GM12864 (cell line): ENCODE results near the gene TMEM169.

Source experiments
- DNase-seq: peaks from one replicate; pipeline ENCODE4 v3.0.0-alpha.2; 2011; ENCODE audit warnings: low read depth
- H3K4me3 ChIP-seq: 2 replicates; pipeline ENCODE4 v1.5.1; 2011; ENCODE audit warnings: mild to moderate bottlenecking, low read depth, low read length, control low read depth
- CTCF ChIP-seq: IDR thresholded peaks from 2 replicates; pipeline ENCODE4 v1.5.1; 2011; ENCODE audit warnings: low read depth, mild to moderate bottlenecking, moderate library complexity, low read length, control low read depth, inconsistent platforms; ENCODE audit errors: missing control alignments

The TMEM169 gene

DNA sequence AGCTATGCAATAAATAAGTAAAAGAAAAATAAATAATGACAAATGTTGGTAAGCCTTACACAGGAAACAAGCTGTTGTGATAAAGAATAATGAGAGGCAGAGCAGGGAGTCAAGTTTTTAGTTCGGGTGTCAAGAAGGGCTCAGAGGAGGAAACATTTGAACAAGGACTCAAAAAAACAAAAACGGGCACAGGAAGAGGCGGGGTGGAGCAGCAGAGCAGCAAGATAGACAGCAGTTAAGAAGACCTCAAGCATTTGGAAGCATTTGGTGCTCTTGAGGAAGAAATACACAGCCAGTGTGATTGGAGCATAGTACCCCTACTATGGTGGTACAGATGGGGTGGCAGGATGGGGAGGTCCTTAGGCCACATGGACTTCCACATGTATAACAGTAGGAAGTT is 2.8 kb downstream of the TMEM169 start:
- TF ChIP-seq CTCF: no peak
- H3K4me3 ChIP-seq: no peak overlapping the region
- DNase-seq: no peak

GRCh38 chr2:216086207-216086893 is 4.6 kb downstream of the TMEM169 start:
- no peak for TF ChIP-seq CTCF
- no peak overlapping the region for H3K4me3 ChIP-seq
- DNase-seq: no peak

DNA sequence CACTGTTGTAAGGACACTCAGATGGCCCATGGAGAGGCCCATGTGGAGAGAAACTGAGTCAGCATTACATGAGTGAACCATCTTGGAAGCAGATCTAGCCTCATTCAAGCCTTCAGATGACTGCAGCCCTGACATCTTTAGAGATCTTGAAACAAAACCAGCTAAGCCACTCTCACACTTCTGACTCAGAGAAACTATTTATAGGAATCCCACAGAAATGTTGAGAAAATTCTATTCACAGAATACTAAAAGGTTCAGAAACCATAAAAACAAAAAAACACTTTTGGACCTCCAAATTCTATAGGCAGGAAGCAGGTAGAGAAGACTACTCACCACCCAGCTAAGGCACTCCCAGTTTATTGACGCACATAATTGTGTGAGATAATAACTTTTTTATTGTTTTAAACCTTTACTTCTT is 8.7 kb downstream of the TMEM169 start:
- no peak for DNase-seq
- no peak for TF ChIP-seq CTCF
- no peak overlapping the region for H3K4me3 ChIP-seq

DNA sequence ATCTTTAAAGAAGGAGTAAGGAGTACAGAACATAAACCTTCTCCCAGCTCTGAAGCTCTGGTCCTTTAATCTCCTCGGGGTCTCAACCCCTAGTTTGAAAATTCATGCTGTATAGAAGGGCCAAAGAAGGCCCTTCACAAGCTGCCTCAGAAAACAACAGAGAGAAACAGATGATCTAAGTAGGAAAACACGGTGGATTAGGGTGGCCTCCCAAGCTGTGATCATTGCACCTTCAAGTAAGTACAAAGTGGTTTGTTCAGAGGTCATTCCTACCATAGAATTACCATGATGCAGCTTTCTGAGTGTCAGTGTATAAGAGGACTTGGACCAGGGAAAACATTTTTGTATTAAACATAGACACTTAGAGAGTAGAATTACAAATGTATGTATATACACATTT is 10.9 kb downstream of the TMEM169 start:
- TF ChIP-seq CTCF: no peak
- DNase-seq: no peak
- no peak overlapping the region for H3K4me3 ChIP-seq

GRCh38 chr2:216094701-216095100 is 13.0 kb downstream of the TMEM169 start:
- no peak for TF ChIP-seq CTCF
- DNase-seq: no peak
- H3K4me3 ChIP-seq: no peak overlapping the region

- no peak overlapping the region for H3K4me3 ChIP-seq
- TF ChIP-seq CTCF: no peak
- DNase-seq: no peak
Measured at GRCh38 chr2:216098421-216099334, 17.0 kb downstream of the TMEM169 start.

- TF ChIP-seq CTCF: no peak
- H3K4me3 ChIP-seq: no peak overlapping the region
- no peak for DNase-seq
Measured at GRCh38 chr2:216101109-216101508, 19.4 kb downstream of the TMEM169 start.
